ENCODE data around the gene MCTP1.

- no peak for TF ChIP-seq EZH2 (IDR thresholded peaks at IDR 0.05; ENCODE audit: insufficient read depth, poor library complexity, severe bottlenecking)
- no peak for TF ChIP-seq EZH2phosphoT487 (IDR thresholded peaks at IDR 0.05; ENCODE audit: insufficient read depth, low read depth)
Measured at GRCh38 chr5:95244479-95244878, 40.4 kb downstream of the MCTP1 start.

Measured in GM23248 (cell line).